Esophagus muscularis mucosa (tissue), 4 donors: ENCODE measurements around the gene RAI14.

Experiments
- EP300 ChIP-seq: sonication (generic); formaldehyde crosslinking; IDR thresholded peaks from one replicate; pipeline ENCODE4 v1.6.1; 2017; ENCODE audit warnings: antibody characterized with exemption
- POLR2A ChIP-seq: fragments of 450-650 bp; IDR thresholded peaks from one replicate; pipeline ENCODE4 v1.6.1; 2017; ENCODE audit warnings: antibody characterized with exemption, moderate library complexity, mild to moderate bottlenecking, low read depth
- POLR2AphosphoS5 ChIP-seq, 2 donors: sonication (generic); formaldehyde crosslinking; IDR thresholded peaks; one replicate each; pipeline ENCODE4 v1.6.1; 2017; ENCODE audit warnings: antibody characterized with exemption in 2 of 2
- TF ChIP-seq, protein P1 (sequence below), 3 experiments: fragments of 200-600 bp in 2 of 3; fragments of 450-650 bp in 1 of 3; sonication (generic) in 2 of 3; IDR thresholded peaks; one replicate each; pipeline ENCODE4 v1.5.1; 2017 to 2019; ENCODE audit warnings: antibody characterized with exemption in 3 of 3, mild to moderate bottlenecking in 2 of 3, moderate library complexity in 1 of 3

- TF ChIP-seq, protein P1, sequence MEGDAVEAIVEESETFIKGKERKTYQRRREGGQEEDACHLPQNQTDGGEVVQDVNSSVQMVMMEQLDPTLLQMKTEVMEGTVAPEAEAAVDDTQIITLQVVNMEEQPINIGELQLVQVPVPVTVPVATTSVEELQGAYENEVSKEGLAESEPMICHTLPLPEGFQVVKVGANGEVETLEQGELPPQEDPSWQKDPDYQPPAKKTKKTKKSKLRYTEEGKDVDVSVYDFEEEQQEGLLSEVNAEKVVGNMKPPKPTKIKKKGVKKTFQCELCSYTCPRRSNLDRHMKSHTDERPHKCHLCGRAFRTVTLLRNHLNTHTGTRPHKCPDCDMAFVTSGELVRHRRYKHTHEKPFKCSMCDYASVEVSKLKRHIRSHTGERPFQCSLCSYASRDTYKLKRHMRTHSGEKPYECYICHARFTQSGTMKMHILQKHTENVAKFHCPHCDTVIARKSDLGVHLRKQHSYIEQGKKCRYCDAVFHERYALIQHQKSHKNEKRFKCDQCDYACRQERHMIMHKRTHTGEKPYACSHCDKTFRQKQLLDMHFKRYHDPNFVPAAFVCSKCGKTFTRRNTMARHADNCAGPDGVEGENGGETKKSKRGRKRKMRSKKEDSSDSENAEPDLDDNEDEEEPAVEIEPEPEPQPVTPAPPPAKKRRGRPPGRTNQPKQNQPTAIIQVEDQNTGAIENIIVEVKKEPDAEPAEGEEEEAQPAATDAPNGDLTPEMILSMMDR (IDR thresholded peaks at IDR 0.05): no peak
- no peak for TF ChIP-seq POLR2AphosphoS5 (IDR thresholded peaks at IDR 0.05)
- no peak for TF ChIP-seq POLR2A
- no peak for TF ChIP-seq EP300
Observed at GRCh38 chr5:34676416-34676815, 20.3 kb downstream of the RAI14 start.
